Measurements from ENCODE around the gene USP15.
"Not testable (repeated sequence)": the region's sequence is repeated elsewhere in the genome, so short reads cannot be mapped to it uniquely, and the experiment has no call there.

The USP15 gene

GRCh38 chr12:62461171-62461837 is 201.1 kb downstream of the USP15 start:
- not testable (repeated sequence) for DNase-seq

DNA sequence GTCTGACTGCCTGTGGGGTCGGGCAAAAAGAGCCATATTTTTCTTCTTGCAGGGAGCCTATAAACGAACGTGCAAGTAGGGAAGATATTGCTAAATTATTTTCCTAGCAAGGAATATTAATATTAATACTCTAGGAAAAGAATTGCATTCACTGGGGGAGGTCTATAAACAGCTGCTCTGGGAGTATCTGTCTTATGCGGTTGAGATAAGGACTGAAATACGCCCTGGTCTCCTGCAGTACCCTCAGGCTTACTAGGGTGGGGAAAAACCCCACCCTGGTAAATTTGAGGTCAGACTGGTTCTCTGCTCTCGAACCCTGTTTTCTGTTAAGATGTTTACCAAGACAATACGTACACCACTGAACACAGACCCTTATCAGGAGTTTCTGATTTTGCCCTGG is 203.0 kb downstream of the USP15 start:
- DNase-seq, result not testable (repeated sequence)

Data from C1 segment of cervical spinal cord (tissue), 14 donors.